Fibroblast of lung (primary cell): ENCODE results near the gene ADAMTS6. TPM values are rescaled to one million over a fixed set of nuclear protein-coding genes. Genes with fewer than 3 reads are reported as not detected.

Experiments
- DNase-seq, 2 donors: peaks; one replicate each; pipeline versions ENCODE4 v3.0.0 to v3.0.0-alpha.2; 2010; ENCODE audit warnings: low read depth in 2 of 2
- H2AFZ ChIP-seq: 2 replicates; pipeline ENCODE4 v1.5.1; 2012; ENCODE audit warnings: low read length, control low read depth, inconsistent platforms
- H3K27ac ChIP-seq: 2 replicates; pipeline ENCODE4 v1.5.1; 2011; ENCODE audit warnings: low read length, control low read depth; ENCODE audit not compliant: insufficient read depth
- H3K27me3 ChIP-seq: 2 replicates; pipeline ENCODE4 v1.5.1; 2011; ENCODE audit warnings: mild to moderate bottlenecking, low read length; ENCODE audit not compliant: control insufficient read depth, insufficient read depth
- H3K36me3 ChIP-seq: 2 replicates; pipeline ENCODE4 v1.5.1; 2011; ENCODE audit warnings: low read length; ENCODE audit not compliant: control insufficient read depth, insufficient read depth
- H3K4me1 ChIP-seq: 2 replicates; pipeline ENCODE4 v1.5.1; 2011; ENCODE audit warnings: low read length; ENCODE audit not compliant: control insufficient read depth, insufficient read depth; ENCODE audit errors: extremely low read depth
- H3K4me2 ChIP-seq: 2 replicates; pipeline ENCODE4 v1.5.1; 2011; ENCODE audit warnings: low read length, control low read depth; ENCODE audit not compliant: insufficient read depth; ENCODE audit errors: extremely low read depth
- H3K4me3 ChIP-seq, 4 experiments: fragments of 200-600 bp in 1 of 4; sonication (generic) in 1 of 4; replicated peaks in 1 of 4; 2 replicates each; pipeline ENCODE4 v1.5.1; 2011 to 2016; ENCODE audit warnings: low read length in 4 of 4, low read depth in 3 of 4, mild to moderate bottlenecking in 3 of 4, control low read depth in 2 of 4, inconsistent platforms in 1 of 4, mixed read lengths in 1 of 4; ENCODE audit not compliant: insufficient read depth in 1 of 4; ENCODE audit errors: control extremely low read depth in 1 of 4
- H3K79me2 ChIP-seq: 2 replicates; pipeline ENCODE4 v1.5.1; 2012; ENCODE audit warnings: mild to moderate bottlenecking, low read length, inconsistent platforms; ENCODE audit not compliant: control insufficient read depth, insufficient read depth
- H3K9ac ChIP-seq: 2 replicates; pipeline ENCODE4 v1.5.1; 2011; ENCODE audit warnings: mild to moderate bottlenecking, low read length, control low read depth; ENCODE audit not compliant: insufficient read depth
- H3K9me3 ChIP-seq: 2 replicates; pipeline ENCODE4 v1.5.1; 2012; ENCODE audit warnings: low read depth, low read length; ENCODE audit not compliant: control insufficient read depth, insufficient read depth
- H4K20me1 ChIP-seq: 2 replicates; pipeline ENCODE4 v1.5.1; 2011; ENCODE audit warnings: low read length; ENCODE audit not compliant: control insufficient read depth, insufficient read depth; ENCODE audit errors: extremely low read depth
- CTCF ChIP-seq, 2 donors: IDR thresholded peaks in 1 of 2; conservative IDR thresholded peaks in 1 of 2; 1 replicate in 1 of 2; 2 replicates in 1 of 2; pipeline ENCODE4 v1.5.1; 2011 to 2012; ENCODE audit warnings: low read length in 2 of 2, control low read depth in 1 of 2, inconsistent platforms in 1 of 2, low read depth in 1 of 2, mild to moderate bottlenecking in 1 of 2
- EZH2 ChIP-seq: IDR thresholded peaks from 2 replicates; pipeline ENCODE4 v1.5.1; 2012; ENCODE audit warnings: low read length, control low read depth, mild to moderate bottlenecking; ENCODE audit errors: missing control alignments
- polyA plus RNA-seq, 2 donors: library from polyadenylated mRNA; depleted of rRNA in 1 of 2; stranded (reverse) in 1 of 2; unstranded in 1 of 2; fragments of >200 nt; gene quantifications; 2 replicates each; pipeline ENCODE4 v1.2.1, GENCODE V29; 2011 to 2012; ENCODE audit warnings: missing spikeins in 1 of 2
- total RNA-seq: library from RNA; depleted of rRNA; stranded (reverse); fragments of >200 nt; gene quantifications from 2 replicates; pipeline ENCODE4 v1.2.1, GENCODE V29; 2014

The ADAMTS6 gene
- total and polyA plus RNA-seq, 2 donors (not counting 1 experiment from before 2014, with no cell fraction given), result 7.5 to 45.2 TPM

- H3K9ac ChIP-seq, result no peak overlapping the region
- no peak overlapping the region for H2AFZ ChIP-seq
- H3K4me1 ChIP-seq, result no peaks in the 10 kb centered on the region
- no peaks in the 10 kb centered on the region for H3K9me3 ChIP-seq
- H3K4me3 ChIP-seq, result no peak overlapping the region
- no peaks in the 10 kb centered on the region for H3K27me3 ChIP-seq
- DNase-seq, result no peak
- no peaks in the 10 kb centered on the region for H4K20me1 ChIP-seq
- H3K27ac ChIP-seq, result no peak overlapping the region
- H3K36me3 ChIP-seq, result no peaks in the 10 kb centered on the region
- TF ChIP-seq CTCF (conservative IDR thresholded peaks at IDR 0.05 in 1 of 2, IDR thresholded peaks at IDR 0.05 in 1 of 2; ENCODE audit: low read depth in 1 of 2, low read length in 2 of 2) (no peak), EZH2 (no peak)
- no peaks in the 10 kb centered on the region for H3K79me2 ChIP-seq
- no peak overlapping the region for H3K4me2 ChIP-seq
Measured at GRCh38 chr5:65279603-65280002, 202.1 kb downstream of the ADAMTS6 start.

- no peaks in the 10 kb centered on the region for H3K36me3 ChIP-seq
- no peak overlapping the region for H3K4me2 ChIP-seq
- H3K79me2 ChIP-seq, result no peaks in the 10 kb centered on the region
- H3K4me1 ChIP-seq, result no peaks in the 10 kb centered on the region
- H3K27me3 ChIP-seq, result no peaks in the 10 kb centered on the region
- no peaks in the 10 kb centered on the region for H3K9me3 ChIP-seq
- H3K27ac ChIP-seq, result no peak overlapping the region
- no peak overlapping the region for H3K9ac ChIP-seq
- no peaks in the 10 kb centered on the region for H4K20me1 ChIP-seq
- no peak for DNase-seq
- no peak overlapping the region for H3K4me3 ChIP-seq
- no peak overlapping the region for H2AFZ ChIP-seq
- TF ChIP-seq CTCF (conservative IDR thresholded peaks at IDR 0.05 in 1 of 2, IDR thresholded peaks at IDR 0.05 in 1 of 2; ENCODE audit: low read depth in 1 of 2, low read length in 2 of 2) (no peak), EZH2 (no peak)
Measured at GRCh38 chr5:65276178-65276890, 205.4 kb downstream of the ADAMTS6 start.

GRCh38 chr5:65271906-65272305 is 209.8 kb downstream of the ADAMTS6 start:
- Histone ChIP-seq H3K9me3 (no peaks in the 10 kb centered on the region), H4K20me1 (no peaks in the 10 kb centered on the region), H3K79me2 (no peaks in the 10 kb centered on the region), H3K4me1 (no peaks in the 10 kb centered on the region), H3K4me3 (no peak overlapping the region), H3K27ac (no peak overlapping the region), H2AFZ (no peak overlapping the region), H3K9ac (no peak overlapping the region), H3K27me3 (no peaks in the 10 kb centered on the region), H3K4me2 (no peak overlapping the region), H3K36me3 (no peaks in the 10 kb centered on the region)
- peak in 1 of 2 donors; percentile 14 for DNase-seq
- TF ChIP-seq EZH2 (no peak), CTCF (conservative IDR thresholded peaks at IDR 0.05 in 1 of 2, IDR thresholded peaks at IDR 0.05 in 1 of 2; ENCODE audit: low read depth in 1 of 2, low read length in 2 of 2) (no peak)
